HK-2 (cell line): ENCODE results near the gene TH.

Experiments used
- DNase-seq: peaks from one replicate; pipeline ENCODE4 v3.0.0-alpha.2; 2018; ENCODE audit not compliant: unreplicated experiment

TH gene

GRCh38 chr11:2159536-2160413, 11.8 kb downstream of the TH start:
- DNase-seq = no peak

DNA sequence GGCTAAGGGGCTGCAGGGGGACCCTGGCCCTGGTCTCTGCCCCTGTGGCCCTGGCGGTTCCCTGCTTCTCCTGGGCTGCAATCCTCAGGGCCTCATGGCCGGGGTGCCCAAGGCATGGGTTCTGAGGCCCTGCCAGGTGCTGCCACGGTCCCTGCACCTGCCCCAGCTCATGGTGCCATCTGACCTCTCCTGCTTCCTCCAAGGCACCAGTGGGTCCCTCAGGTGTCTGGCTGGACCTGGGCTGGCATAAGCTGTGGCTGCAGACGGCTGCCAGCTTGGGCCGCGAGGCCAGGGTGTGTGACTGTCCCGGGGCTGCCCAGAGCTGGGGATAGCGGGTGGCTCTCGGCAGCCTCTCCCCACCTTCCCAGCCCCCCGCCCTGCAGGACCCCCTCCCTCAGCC, 12.6 kb downstream of the TH start:
- no peak for DNase-seq

GRCh38 chr11:2158296-2158737, 13.3 kb downstream of the TH start:
- DNase-seq = no peak

GRCh38 chr11:2157294-2158040, 14.1 kb downstream of the TH start:
- DNase-seq = no peak

DNA sequence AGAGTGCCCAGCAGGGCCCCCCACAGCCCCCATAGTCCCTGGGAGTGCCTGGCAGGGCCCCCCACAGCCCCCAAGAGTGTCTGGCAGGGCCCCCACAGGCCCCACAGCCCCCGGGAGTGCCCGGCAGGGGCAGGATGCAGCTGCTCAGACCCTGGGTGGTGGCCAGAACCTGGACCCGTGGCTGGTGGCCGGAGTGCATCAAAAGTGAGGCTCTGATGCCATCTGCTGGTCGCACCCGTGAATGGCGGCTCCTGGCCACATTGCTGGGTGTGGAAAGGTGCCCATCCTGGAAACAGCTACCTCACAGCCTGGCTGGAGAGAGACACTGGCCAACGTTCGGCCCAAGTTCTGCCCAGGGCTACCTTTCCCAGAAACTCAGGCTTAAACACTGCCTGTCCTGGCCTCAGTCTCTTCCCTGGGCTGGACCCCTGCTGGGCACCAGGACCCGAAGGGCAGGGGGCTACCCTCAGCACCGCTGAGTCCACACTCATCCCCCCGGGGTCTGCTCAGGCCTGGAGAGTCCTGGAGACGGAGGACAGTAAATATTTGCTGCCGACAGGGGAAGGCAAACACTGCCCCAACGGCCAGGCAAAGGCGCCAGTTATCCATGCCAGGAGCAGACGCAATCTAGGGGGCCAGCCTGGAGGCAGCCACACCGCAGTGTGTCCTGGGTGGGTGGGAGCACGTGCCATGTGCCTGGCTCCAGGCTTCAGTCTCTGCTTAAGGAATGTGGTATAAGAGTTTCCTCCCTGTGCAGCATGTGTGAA, 15.0 kb downstream of the TH start:
- peak; percentile 77 for DNase-seq

DNA sequence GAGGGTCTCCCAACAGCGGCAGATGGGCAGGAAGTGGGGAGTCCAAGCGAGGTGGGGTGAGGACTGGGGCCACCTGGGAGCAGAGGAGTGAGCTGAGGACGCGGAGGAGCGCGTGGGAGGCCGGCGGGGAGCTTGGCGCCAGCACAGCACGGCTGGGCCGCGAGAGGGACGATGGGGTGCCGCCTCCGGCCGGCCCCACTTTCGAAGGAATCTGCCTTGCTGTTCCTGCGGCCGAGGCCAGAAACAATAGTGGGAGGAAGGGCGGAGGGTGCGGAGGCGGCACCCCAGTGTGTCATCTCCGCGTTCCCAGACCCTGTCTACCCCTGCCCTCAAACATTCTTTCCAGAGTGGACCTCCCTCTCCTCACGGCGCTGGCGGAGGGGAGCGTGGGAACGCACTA, 16.1 kb downstream of the TH start:
- no peak for DNase-seq

DNA sequence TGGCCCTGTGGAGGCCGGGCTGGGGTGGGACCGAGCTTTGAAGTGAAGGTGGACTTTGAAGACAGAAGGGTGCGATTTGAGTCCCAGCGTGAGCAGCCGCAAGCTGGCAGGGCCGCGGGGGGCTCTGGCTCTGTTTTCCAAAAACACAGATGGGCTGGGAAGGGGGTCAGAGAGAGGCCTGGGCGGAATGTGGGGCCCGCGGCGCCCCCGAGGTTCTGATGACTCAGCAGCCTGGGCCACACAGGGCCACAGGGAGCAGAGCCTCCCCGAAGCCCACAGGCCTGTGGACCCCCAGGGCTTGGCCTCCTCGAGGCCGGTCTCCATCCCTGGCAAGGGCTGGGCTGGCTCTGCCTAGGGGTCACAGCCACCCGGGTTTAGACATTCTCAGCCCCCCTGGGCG, 16.7 kb downstream of the TH start:
- DNase-seq = no peak

- DNase-seq = no peak
Measured at GRCh38 chr11:2154195-2154585, 17.4 kb downstream of the TH start.

DNA sequence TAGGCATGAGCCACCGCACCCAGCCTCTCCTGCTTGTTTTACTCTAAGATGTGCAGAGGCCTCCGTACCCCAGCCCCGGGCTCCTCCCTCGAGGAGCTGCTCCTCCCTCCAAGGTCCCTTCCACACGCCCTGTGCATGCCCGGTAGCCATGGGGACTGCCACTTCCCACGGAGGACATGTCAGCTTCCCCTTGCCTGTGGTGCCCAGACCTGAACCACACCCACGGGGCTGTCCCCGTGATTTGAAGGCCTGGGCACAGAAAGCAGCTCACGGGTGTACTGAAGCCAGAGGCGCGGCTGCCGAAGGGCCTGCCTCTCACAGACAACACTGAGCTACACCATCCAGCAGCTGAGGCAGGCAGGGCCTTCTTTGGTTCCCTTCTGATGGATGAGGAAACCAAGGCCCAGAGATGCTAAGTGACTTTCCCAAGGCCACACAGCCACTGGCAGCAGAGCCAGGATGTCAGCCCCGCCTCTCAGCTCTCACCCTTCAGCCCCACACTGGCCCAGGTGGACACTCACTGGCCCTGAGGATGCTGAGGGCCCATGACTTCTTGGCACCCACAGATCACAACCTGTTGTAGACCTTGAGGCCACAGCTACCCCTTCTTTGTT, 17.9 kb downstream of the TH start:
- no peak for DNase-seq

- DNase-seq = peak; percentile 60
Measured at GRCh38 chr11:2151500-2152257, 19.9 kb downstream of the TH start.

DNA sequence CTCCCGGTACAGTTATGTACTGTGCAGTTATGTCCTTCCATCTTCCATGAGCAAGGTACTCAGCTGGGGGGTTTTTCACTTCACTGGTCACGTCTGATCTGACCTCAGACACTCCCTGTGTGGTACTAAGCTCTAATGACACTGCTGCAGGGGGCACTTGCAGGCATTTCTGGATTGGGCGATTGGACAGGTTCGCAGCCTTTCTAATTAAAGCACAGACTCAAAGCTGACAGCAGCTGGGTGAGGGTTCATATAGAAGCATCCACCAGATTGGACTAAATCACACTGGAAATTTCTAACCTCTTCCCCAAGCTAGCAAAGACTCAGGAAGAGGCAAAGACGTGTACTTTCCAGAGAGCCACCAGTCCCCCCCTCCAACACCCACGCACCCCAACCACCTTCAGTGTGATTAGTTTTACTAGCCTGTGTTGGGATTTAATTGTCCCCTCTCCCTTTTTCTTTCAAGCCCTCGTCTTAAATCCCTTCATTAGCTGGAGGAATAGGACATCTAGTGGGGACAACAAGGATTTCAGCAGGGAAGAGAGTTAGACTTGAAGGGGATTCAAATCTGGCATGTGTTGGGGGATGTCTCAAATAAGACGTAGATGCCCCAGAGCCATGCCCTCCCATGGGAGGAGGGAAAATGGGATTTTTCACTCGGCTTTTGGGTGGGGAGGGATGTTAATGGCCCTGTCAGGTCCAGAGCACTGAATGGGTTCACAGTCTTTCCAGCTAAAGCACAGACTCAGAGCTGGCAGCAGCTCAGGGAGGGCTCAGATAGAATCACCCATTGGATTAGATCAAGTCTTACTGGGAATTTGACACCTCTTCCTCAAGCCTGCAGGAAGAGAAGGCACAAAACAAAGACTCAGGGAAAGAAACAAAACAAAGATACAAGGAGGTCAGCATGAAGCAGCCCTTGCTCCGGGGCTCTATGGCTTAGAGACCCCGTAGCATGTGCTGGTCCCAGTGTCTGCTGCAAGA, 21.5 kb downstream of the TH start:
- no peak for DNase-seq

DNA sequence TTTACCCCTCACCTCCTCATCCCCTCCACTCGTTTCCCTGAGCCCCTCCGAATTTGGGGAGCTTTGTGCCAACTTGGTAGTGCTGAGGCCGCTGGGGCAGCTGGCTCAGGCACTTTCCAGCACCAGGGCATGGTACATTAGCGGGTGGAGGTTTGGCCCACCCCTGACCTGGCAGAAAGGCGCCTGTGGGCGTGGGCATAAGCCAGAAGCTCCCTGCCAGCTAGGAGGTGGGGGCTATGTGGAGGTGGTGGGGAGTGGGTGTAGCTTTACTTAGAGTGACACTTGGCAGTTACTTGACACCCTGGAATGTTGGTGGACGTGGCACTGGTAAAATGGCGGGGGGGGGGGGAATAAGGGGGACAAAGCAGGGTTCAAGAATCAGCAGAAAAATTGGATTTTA, 22.2 kb downstream of the TH start:
- DNase-seq = no peak

- no peak for DNase-seq
Measured at GRCh38 chr11:2148595-2148994, 23.0 kb downstream of the TH start.

DNA sequence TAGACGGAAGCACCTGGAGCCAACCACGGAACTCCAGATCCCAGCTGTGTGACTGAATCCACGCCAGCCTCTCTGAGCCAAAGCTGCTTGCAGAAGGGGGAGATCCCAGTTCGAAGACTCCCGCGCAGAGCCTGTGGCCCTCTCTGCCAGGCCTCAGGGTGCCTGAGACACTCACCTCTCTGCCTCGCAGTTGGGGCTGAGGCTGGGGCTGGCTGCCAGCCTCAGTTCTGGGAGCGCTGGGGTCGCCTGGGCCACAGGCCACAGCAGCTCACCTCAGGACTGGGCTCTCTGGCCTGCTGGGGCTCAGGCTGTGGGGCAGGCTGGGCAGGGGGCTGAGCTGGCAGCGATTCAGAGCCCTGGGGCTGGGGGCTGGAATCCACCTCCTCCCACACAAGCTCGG, 24.2 kb downstream of the TH start:
- no peak for DNase-seq

- DNase-seq = no peak
Measured at GRCh38 chr11:2146051-2146450, 25.6 kb downstream of the TH start.

DNA sequence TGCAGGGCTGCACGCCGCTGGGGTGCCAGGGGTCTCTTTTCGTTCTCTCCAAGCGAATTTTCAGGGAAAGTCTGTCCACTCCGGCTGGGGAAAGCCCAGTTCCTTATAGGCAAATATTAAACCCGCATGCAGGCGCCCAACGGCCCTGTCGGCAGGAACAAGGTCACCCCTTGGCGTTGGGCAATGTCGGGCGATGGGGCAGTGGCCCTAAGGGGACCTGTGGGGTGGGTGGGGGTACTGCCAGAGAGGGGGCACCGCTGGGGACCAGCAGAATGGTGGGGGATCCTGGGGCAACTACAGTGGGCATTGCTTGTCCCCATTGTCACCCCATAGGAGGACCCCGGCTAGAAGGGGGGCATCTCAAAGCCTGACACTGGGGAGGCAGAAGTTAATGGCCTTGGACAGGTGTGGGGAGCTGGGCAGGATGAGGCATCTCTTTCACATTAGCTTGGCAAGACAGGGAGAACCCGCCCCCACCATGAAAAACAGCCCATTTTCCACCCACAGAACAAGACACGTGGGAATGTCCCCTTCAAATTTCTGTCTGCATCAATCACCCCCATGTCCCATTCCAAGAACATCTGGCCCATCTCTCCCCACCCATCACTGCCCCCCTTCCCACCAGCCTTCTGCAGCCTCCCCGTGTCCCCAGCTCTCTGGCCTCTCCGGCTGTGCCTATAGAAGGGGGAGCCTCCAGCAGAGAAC, 26.9 kb downstream of the TH start:
- DNase-seq = no peak

DNA sequence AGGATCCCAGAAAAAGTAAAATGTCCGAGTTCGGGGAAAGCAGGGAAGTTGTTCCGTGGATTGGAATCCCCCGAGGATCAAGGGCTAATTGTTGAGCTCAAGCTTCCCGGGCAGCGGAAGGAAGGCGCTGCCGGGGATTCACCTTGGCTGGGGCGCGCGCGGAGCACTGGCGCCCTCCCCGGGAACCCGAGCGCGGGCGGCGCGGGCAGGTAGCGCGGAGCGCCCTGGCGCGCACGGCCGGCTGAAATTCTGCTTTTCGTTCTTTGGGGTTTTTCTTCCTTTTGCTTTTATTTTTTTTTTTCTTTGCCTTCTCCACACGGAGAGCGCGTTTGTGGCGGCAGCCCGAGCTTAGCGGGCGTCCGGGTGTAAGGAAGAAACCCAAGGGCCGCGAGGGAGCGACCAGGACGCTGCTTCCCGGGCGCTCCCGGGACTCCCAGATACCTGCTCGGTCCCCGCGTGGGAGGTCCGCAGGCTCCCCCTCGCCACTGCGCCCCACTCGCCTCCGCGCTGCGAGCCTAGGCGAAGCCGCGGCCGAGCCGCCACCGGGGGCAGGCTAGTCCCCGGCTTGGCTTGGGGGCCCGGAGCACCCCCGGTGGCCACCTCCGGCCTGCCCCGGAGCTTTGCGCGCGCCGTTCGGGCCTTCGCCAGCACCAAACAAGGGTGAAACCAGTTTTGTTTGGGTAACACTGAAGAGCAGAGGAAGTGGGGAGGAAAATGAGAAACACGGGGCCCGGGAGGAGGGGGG, 27.6 kb downstream of the TH start:
- DNase-seq = no peak

GRCh38 chr11:2143477-2143798, 28.2 kb downstream of the TH start:
- no peak for DNase-seq

DNA sequence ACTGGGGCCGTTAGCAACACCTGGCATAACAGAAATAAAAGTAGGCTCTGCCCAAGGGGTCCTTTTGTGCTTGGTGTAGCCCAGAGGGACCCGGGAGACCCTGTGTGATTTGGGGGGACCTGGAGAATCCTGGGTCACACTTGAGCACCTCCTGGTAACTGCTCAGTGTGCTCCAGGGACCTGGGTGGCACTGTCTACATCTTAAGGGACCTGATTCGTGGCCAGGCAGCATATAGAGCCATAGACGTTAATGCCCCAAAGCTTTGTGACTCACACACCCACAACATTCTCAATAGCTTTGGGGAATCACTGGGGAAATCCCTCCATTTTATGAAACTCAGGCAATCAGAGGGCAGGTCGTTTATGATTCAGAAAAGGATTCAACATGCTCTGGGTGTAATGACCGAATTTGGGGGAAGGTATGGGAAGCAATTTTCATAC, 28.8 kb downstream of the TH start:
- DNase-seq = no peak
